HG03045 (cell line): ENCODE results near the gene KLHL29.

Source experiments
- ATAC-seq: cut with Tn5 transposase; IDR thresholded peaks from one replicate; pipeline ENCODE4 v1.9.1; 2021; ENCODE audit warnings: mild to moderate bottlenecking, moderate library complexity; ENCODE audit not compliant: unreplicated experiment

KLHL29 gene

GRCh38 chr2:23563673-23564614 is 179.0 kb downstream of the KLHL29 start:
- no peak for ATAC-seq

GRCh38 chr2:23564615-23564960 is 179.6 kb downstream of the KLHL29 start:
- no peak for ATAC-seq

- ATAC-seq: no peak
Measured at GRCh38 chr2:23565374-23565773, 180.4 kb downstream of the KLHL29 start.

DNA sequence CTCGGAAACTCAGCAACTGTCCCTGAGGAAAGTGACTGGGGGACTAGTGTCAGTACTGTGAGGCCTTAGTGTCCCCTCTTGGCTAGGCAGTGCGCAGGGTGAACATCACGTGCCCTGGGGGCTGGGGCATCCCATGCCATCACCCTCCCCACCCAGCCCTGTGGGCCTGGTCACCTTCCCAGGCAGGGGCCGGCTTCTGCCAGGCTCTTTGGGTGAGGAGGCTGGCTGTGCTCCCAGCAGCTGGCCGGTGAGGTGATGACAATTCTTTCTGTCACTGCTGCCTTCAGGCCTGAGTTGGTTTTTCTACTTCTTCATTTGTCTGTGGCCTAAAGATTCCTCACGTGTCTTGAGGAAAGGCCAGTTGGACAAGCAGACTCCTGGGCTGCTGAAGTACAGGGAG is 180.8 kb downstream of the KLHL29 start:
- no peak for ATAC-seq

GRCh38 chr2:23566241-23567142 is 181.5 kb downstream of the KLHL29 start:
- no peak for ATAC-seq

GRCh38 chr2:23567161-23567756 is 182.3 kb downstream of the KLHL29 start:
- no peak for ATAC-seq

DNA sequence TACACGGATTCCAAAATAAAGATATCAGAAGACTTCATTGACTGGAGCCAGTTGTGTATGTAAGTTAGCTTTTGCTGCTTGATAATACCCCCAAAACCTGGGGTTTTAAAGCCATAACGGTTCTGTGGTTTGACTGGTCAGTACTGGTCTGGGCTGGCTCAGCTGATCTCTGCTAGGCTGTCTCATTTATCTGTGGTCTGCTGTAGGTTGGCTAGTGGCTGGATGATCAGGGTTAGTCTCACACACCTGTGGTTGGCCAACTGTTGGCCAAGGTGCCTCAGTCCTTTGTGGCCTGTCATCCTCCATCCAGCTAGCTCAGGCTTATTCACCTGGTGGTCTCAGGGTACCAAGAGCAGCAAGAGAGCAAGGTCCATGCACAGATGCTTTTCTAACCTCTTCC is 183.2 kb downstream of the KLHL29 start:
- no peak for ATAC-seq

GRCh38 chr2:23568626-23569190 is 183.7 kb downstream of the KLHL29 start:
- no peak for ATAC-seq

- ATAC-seq: no peak
Measured at GRCh38 chr2:23569761-23570365, 184.9 kb downstream of the KLHL29 start.

GRCh38 chr2:23571085-23571484 is 186.1 kb downstream of the KLHL29 start:
- no peak for ATAC-seq

- no peak for ATAC-seq
Measured at GRCh38 chr2:23571527-23572282, 186.7 kb downstream of the KLHL29 start.

- ATAC-seq: no peak
Measured at GRCh38 chr2:23574919-23575654, 190.1 kb downstream of the KLHL29 start.

- ATAC-seq: no peak
Measured at GRCh38 chr2:23578964-23579671, 194.1 kb downstream of the KLHL29 start.

DNA sequence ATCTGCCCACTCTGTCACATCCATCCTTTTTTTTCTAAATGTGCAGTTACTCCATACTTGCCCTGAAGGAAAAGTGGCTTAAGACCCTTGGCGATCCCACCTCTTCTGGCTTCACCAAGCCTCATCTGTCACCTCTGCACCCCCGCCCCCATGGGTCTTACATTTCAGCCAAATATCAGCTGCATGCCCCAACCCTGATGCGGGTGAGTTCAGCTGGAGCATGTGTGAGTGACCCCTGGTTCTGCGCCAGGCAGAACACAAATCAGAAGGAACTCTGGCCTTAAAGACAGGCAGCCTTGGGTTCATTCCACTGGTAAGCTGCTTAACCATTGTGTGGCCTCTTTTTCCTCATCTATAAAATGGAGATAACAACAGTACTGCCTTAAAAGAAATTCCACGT is 194.7 kb downstream of the KLHL29 start:
- ATAC-seq: no peak

DNA sequence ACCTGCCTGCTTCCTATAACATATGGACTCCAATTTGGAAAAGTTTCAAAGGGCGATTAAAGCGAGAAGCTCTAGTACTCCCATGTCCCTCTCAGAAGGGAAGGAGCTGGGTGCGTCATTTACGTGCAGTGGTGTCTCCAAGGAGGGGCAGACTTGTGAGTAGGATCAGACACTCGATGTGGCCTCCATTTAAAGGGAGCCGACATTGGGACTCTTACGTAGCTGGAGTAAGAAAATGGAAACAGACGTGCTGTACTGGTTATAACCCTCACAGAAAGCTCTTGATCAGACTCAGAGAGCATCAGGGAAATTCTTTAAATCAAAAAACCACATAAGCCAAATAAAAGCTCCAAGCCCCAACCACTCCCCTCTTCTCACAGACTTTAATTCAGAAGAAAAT is 198.5 kb downstream of the KLHL29 start:
- no peak for ATAC-seq

GRCh38 chr2:23584054-23584745 is 199.2 kb downstream of the KLHL29 start:
- no peak for ATAC-seq

GRCh38 chr2:23585273-23586170 is 200.5 kb downstream of the KLHL29 start:
- ATAC-seq: no peak
